SHP77 (cell line): ENCODE data around the gene RBM11.

Experiments used
- DNase-seq, 2 experiments: peaks; one replicate each; lab custom pipeline; 2025; lab: John Stamatoyannopoulos, UW

RBM11 gene

DNA sequence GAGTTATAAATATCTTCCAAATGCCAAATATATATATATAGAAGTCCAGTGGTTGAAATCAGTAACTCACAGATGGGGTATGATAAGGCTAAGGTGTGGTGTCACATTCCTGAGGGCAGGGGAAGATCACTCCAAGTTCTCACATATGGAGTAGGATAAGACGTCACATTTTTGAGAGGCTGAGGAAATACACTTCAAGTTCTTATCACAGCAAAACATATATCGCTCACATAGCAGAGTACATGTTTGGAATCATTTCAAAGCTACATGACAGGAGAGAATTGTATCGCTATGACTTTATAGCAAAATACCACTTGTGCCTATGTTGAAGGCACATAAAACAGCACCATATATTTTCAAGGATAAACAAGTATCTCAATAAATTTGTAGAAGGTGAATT lies 55.1 kb downstream of the RBM11 start:
- no peak for DNase-seq

DNA sequence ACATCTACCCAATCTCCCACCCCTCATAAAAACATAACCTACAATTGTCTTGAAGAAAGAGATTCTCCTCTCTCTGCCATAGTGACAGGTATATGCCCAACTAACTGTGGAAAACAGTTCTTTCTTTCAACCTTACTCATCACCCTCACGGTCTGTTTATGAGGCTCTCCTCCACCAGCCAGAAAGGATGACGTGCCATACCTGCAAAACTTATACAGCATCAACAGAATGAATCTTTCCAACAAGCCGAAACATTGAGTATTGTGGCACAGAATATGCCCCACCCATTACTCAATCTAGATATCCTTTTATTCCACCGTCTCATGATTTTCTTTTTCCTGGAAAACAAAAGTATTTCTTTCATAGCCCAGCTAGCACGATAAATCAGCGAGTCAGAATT lies 55.7 kb downstream of the RBM11 start:
- no peak for DNase-seq

DNA sequence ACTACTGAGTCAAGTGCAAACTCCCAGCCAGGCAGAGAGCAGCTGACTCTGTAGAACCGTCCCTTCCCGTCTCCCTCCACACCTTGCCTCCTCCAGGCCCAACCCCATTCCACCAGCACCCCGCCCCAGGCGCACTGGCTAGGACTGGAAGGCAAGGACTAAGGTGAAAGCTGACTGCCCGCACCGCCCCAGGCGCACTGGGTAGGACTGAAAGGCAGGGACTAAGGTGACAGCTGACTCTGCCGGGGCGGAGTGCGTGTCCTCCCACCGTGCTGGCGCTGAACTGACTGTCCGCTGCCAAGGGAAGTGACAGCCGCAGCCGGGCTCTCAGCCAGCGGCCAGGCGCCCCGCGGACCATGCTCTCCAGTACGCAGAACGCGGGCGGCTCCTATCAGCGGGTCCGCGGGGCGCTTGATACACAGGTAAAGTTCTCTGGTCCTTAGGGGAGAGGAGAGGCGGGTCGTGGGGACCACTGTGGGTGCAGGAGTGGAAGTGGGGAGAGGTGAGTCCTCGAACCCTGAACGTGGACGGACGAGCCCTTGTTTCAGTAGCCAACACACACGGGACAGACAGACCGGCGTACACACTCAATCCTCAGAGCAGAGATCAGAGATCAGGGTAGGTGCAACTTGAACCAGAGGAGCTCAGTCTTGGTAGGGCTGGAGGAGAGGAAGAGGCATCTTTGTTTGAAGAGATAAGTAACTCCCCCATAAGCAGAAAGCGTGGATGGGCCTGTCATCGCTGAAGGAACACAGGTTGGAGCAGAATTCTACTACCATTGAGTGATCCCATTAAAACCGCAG lies 58.0 kb downstream of the RBM11 start:
- no peak for DNase-seq

DNA sequence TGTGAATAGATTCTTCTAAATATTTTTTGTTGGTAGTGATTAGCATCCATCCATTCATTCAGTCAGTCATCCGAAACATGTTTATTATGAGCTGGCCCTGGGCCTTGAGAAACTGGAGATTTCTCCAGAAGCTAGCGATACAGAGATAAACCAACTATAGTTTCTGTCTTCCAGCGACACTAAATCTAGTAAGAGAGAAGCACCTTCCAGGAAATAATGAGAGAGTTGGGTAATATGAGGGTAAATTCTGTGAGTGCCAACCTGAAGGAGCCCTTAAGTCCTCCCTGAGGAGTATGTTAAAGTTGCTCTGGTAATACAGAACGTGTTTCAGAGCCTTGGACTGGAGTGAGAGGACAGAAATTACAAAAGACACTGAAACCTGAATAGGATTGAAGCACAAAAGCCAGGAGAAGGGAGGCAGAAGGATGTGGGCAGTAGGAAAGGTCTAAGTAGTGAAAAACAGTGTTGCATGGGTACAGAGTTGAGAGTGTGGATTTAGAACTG lies 59.8 kb downstream of the RBM11 start:
- no peak for DNase-seq
